HepG2 (cell line): Measurements from ENCODE around the gene AGRP. TPM values are rescaled to one million over a fixed set of nuclear protein-coding genes. Genes with fewer than 3 reads are reported as not detected.
A peak's percentile ranks its signal among the peaks of the same experiment; 100 is the strongest.

Experiments used
- ADNP ChIP-seq: sonication (generic); formaldehyde crosslinking; IDR thresholded peaks from 2 replicates; pipeline ENCODE4 v1.4.0; 2020; ENCODE audit warnings: missing genetic modification reagents
- ATF5 ChIP-seq: sonication (generic); formaldehyde crosslinking; IDR thresholded peaks from 2 replicates; pipeline ENCODE4 v1.4.0; 2020; ENCODE audit warnings: mild to moderate bottlenecking, low read depth, missing genetic modification reagents
- BHLHE40 ChIP-seq: IDR thresholded peaks from 2 replicates; pipeline ENCODE4 v1.6.1; 2011; ENCODE audit warnings: low read length, improper control_type of control experiment
- CBFB ChIP-seq: sonication (generic); formaldehyde crosslinking; IDR thresholded peaks from 2 replicates; pipeline ENCODE4 v1.4.0; 2020; ENCODE audit warnings: missing genetic modification reagents
- CREB1 ChIP-seq, 2 experiments: fragments of 450-650 bp in 1 of 2; IDR thresholded peaks; 2 replicates each; pipeline ENCODE4 v1.6.1; 2016 to 2017; ENCODE audit warnings: control low read depth in 1 of 2, mild to moderate bottlenecking in 1 of 2, missing compliant biosample characterization in 1 of 2, missing genetic modification characterization in 1 of 2
- FUBP1 ChIP-seq: sonication (generic); formaldehyde crosslinking; IDR thresholded peaks from 2 replicates; pipeline ENCODE4 v1.5.1; 2020; ENCODE audit warnings: missing genetic modification reagents, mild to moderate bottlenecking, borderline replicate concordance
- HINFP ChIP-seq: sonication (generic); formaldehyde crosslinking; IDR thresholded peaks from 2 replicates; pipeline ENCODE4 v1.4.0; 2020; ENCODE audit warnings: low read depth, mild to moderate bottlenecking, missing genetic modification reagents
- HNRNPK ChIP-seq: fragments of 200-400 bp; formaldehyde crosslinking; IDR thresholded peaks from 2 replicates; pipeline ENCODE4 v1.6.1; 2018; ENCODE audit warnings: low read length, low read depth, moderate library complexity, mild to moderate bottlenecking; ENCODE audit not compliant: poor library complexity, severe bottlenecking
- MLX ChIP-seq: IDR thresholded peaks from 2 replicates; pipeline ENCODE4 v1.6.1; 2016
- MXI1 ChIP-seq: IDR thresholded peaks from 3 replicates; pipeline ENCODE4 v1.6.1; 2012; ENCODE audit warnings: low read depth, low read length, inconsistent platforms, borderline replicate concordance
- NCOA5 ChIP-seq: sonication (generic); formaldehyde crosslinking; IDR thresholded peaks from 2 replicates; pipeline ENCODE4 v1.4.0; 2020; ENCODE audit warnings: missing genetic modification reagents
- NFKB2 ChIP-seq: sonication (generic); formaldehyde crosslinking; IDR thresholded peaks from 2 replicates; pipeline ENCODE4 v1.4.0; 2020; ENCODE audit warnings: missing genetic modification reagents, borderline replicate concordance
- RBFOX2 ChIP-seq: fragments of 200-400 bp; formaldehyde crosslinking; IDR thresholded peaks from 2 replicates; pipeline ENCODE4 v1.6.1; 2017; ENCODE audit warnings: low read depth, mild to moderate bottlenecking, low read length
- RFX3 ChIP-seq: IDR thresholded peaks from 2 replicates; pipeline ENCODE4 v1.6.1; 2016; ENCODE audit warnings: missing biosample characterization, missing genetic modification reagents
- SP5 ChIP-seq: IDR thresholded peaks from 2 replicates; pipeline ENCODE4 v1.6.1; 2016; ENCODE audit warnings: low read depth, borderline replicate concordance
- STAT6 ChIP-seq: sonication (generic); formaldehyde crosslinking; IDR thresholded peaks from 2 replicates; pipeline ENCODE4 v1.4.0; 2020; ENCODE audit warnings: missing genetic modification reagents, mild to moderate bottlenecking, borderline replicate concordance
- ZNF180 ChIP-seq: sonication (generic); formaldehyde crosslinking; IDR thresholded peaks from 2 replicates; pipeline ENCODE4 v1.4.0; 2020; ENCODE audit warnings: low read depth, missing genetic modification reagents, borderline replicate concordance
- ZNF224 ChIP-seq: sonication (generic); formaldehyde crosslinking; IDR thresholded peaks from 2 replicates; pipeline ENCODE4 v1.5.0; 2020; ENCODE audit warnings: mild to moderate bottlenecking, missing genetic modification reagents
- ZNF251 ChIP-seq: sonication (generic); formaldehyde crosslinking; IDR thresholded peaks from 2 replicates; pipeline ENCODE4 v1.9.0; 2021; ENCODE audit warnings: mild to moderate bottlenecking, missing genetic modification reagents
- ZNF543 ChIP-seq: sonication (generic); formaldehyde crosslinking; IDR thresholded peaks from 2 replicates; pipeline ENCODE4 v1.4.0; 2020; ENCODE audit warnings: mild to moderate bottlenecking, missing genetic modification reagents
- ZNF883 ChIP-seq: sonication (generic); formaldehyde crosslinking; IDR thresholded peaks from 2 replicates; pipeline ENCODE4 v1.5.1; 2020; ENCODE audit warnings: mild to moderate bottlenecking, missing genetic modification reagents; ENCODE audit errors: not compliant biosample characterization
- ZNF891 ChIP-seq: sonication (generic); formaldehyde crosslinking; IDR thresholded peaks from 2 replicates; pipeline ENCODE4 v1.5.0; 2020; ENCODE audit warnings: mild to moderate bottlenecking, missing genetic modification reagents
- polyA plus RNA-seq, 8 experiments: library from polyadenylated mRNA; depleted of rRNA in 3 of 8; stranded (reverse) in 7 of 8; unstranded in 1 of 8; fragments of >200 nt; fragmentation: Illumina TruSeq in 4 of 8; extraction: Trizol in 4 of 8; gene quantifications; 2 replicates each; pipeline versions ENCODE4 v1.2.1 to v1.2.3, GENCODE V29; 2011 to 2016; ENCODE audit warnings: low read depth in 4 of 8, missing spikeins in 1 of 8, mixed read lengths in 1 of 8; ENCODE audit not compliant: insufficient read depth in 1 of 8
- total RNA-seq, 5 experiments: library from RNA; depleted of rRNA; stranded (reverse); fragments of >200 nt; fragmentation: Illumina TruSeq; extraction: Trizol; gene quantifications; 2 replicates each; pipeline ENCODE4 v1.2.3, GENCODE V29; 2016; ENCODE audit warnings: low read depth in 1 of 5

The AGRP gene
- total and polyA plus RNA-seq, 2 of the 13 experiments (the other 11 are each of a cell fraction or from before 2014, with no cell fraction given) = not detected

- TF ChIP-seq ATF5 (CRISPR knock-in tag) (no peak), ZNF180 (CRISPR knock-in tag) (no peak), HNRNPK (peak; percentile 68), RBFOX2 (peak; percentile 94), NFKB2 (CRISPR knock-in tag) (peak; percentile 56; the same call in 1 of the 2 replicates), NCOA5 (CRISPR knock-in tag) (no peak), MXI1 (peak; percentile 96; the same call in 2 of the 3 replicates), ZNF891 (CRISPR knock-in tag) (peak; percentile 56; the same call in 1 of the 2 replicates), ZNF251 (CRISPR knock-in tag) (no peak), ADNP (CRISPR knock-in tag) (no peak), ZNF883 (CRISPR knock-in tag) (peak; percentile 53), MLX (CRISPR knock-in tag) (peak; percentile 87), CREB1 (IDR thresholded peaks at IDR 0.05) (peak; percentile 95), CREB1 (CRISPR knock-in tag; IDR thresholded peaks at IDR 0.05) (peak; percentile 87), RFX3 (CRISPR knock-in tag) (no peak), ZNF543 (CRISPR knock-in tag) (no peak), HINFP (CRISPR knock-in tag) (0 out of 2 replicates have a peak, but pooled peaks have one; percentile 68), BHLHE40 (peak; percentile 97), ZNF224 (peak; percentile 78), SP5 (CRISPR knock-in tag) (peak; percentile 91), STAT6 (CRISPR knock-in tag) (peak; percentile 88), CBFB (CRISPR knock-in tag) (peak; percentile 85), FUBP1 (CRISPR knock-in tag) (0 out of 2 replicates have a peak, but pooled peaks have one; percentile 39)
These were observed 2.4 kb downstream of the AGRP start, which contains the start of gene ATP6V0D1 (continued) for GRCh38 chr16:67480833-67481560.
